Right ventricle myocardium superior (tissue), 1 donor: Measurements from ENCODE around the gene ZNF419. TPM values are rescaled to one million over a fixed set of nuclear protein-coding genes. Genes with fewer than 3 reads are reported as not detected.
"Not testable (repeated sequence)": the region's sequence is repeated elsewhere in the genome, so short reads cannot be mapped to it uniquely, and the experiment has no call there.

Experiments
- ATAC-seq: fragments of 200-7000 bp; cut with Tn5 transposase; one replicate; pipeline ENCODE4 v1.9.1; 2020; ENCODE audit warnings: mild to moderate bottlenecking; ENCODE audit not compliant: poor library complexity
- DNase-seq: peaks from one replicate; pipeline ENCODE4 v3.0.0-alpha.2; 2020
- intact Hi-C: fragments of 100-400 bp; cut with DNase I; formaldehyde crosslinking; loops from one replicate; pipeline ENCODE4 v1.11.2; 2022
- total RNA-seq: library from RNA; stranded (reverse); fragmentation: NEBNext Ultra II Directional; extraction: Animal tissue kit (Norgen Biotek cat#: 25700); gene quantifications from one replicate; pipeline ENCODE4 v1.2.1, GENCODE V29; 2021
- donor health status: DM: no; HTN: yes; CAD: no; lungs with severe emphysema.

Gene ZNF419
- total RNA-seq, 1 donor from 2014 or later, result 7.7 TPM

DNA sequence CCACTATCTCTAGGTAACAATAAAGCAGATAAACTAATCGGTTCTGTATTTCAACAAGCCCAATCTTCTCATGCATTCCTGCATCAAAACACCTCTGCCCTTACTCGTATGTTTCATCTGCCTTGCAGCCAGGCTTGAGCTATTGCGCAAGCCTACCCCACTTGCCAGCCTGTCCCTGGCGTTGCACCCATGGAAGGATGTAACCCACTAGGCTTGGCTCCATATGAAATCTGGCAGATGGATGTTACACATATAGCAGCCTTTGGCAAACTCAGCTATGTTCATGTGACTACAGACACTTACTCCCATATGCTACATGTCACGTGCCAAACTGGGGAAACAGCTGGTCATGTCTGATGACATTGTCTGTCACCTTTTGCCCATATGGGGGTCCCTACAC, 27.7 kb downstream of the ZNF419 start:
- ATAC-seq, result no peak
- DNase-seq, result no peak
- intact Hi-C loops, result no loop called here

DNA sequence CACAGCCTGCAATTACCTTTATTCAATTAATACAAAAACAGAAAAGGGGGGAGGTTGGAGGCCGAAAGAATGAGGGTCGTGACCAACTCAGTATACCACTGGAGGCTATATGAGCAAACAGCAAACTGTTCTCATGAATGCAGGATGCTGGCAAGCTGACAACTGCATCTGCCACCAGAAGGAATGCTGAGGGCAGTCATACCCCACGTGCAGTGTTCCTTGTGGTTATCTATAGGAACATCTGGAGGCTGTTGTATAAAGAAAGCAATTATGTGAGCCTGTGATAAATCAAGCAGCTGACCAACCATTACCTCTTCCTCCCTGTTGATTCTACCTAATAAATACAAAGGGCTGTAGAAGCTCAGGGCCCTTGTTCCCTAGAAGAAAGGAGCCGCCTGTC, 30.5 kb downstream of the ZNF419 start:
- ATAC-seq, intact Hi-C loops: not testable (repeated sequence)

DNA sequence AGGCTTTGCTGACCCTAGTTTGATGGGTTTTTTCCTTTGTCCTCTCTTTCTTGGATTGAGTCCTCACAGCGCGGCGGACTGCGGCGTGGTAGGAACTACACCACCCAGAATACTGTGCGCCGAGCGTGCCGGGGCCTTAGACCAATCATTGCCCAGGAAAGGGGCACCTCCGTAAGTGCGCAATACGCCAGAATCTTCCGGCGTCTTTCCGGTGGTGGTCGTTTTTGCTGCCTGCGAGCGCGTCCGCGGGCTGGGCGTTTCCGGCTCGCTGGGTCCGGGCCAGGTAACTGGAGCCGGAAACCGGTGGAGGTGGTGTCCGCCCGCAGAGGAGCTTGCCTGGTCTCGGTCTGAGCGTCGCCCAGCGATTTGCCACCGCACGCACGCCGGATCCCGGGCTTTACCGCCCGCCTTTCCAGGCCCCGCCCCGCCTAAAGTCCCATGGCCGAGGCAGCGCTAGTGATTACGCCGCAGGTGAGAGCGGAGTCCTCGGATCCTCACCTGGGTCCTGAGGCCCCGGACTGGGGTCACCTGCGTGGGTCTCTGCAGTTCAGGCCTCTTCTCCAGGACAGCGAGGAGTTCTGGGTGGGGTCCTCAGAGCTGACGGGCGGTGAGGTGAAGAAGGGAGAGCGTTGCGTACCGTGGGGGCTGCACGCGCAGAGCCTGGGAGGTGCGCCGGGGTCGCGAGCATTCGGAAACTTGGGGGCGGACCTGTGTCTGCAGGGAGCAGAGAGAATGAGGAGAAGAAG, 39.8 kb downstream of the ZNF419 start, which contains the start of gene ZNF549:
ZNF549 (plus strand) TSS at position 221 of the 746 bp plus-strand sequence; CDS start at position 439, 218 bp downstream.
- ATAC-seq (peak; percentile 100), DNase-seq (peak; percentile 92)
- intact Hi-C loops, result no loop called here

More for the DNA sequence above, 30.5 kb downstream of the ZNF419 start:
- not testable (repeated sequence) for DNase-seq

DNA sequence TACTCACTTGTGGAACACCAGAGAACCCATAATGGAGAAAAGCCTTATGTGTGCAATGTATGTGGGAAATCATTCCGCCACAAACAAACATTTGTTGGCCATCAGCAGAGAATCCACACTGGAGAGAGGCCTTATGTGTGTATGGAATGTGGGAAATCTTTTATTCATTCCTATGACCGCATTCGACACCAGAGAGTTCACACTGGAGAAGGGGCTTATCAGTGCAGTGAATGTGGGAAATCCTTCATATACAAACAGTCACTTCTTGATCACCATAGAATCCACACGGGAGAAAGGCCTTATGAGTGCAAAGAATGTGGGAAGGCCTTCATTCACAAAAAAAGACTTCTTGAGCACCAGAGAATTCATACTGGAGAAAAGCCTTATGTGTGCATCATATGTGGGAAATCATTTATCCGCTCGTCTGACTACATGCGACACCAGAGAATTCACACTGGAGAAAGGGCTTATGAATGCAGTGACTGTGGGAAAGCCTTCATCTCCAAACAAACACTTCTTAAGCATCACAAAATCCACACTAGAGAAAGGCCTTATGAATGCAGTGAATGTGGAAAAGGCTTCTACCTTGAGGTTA, 50.5 kb downstream of the ZNF419 start:
- no peak for DNase-seq
- intact Hi-C loops, result no loop called here
- ATAC-seq, result no peak

Other genes with a start within 250 kb of the ZNF419 start
- 8.4 TPM for gene ZNF805, start 247.1 kb upstream of the ZNF419 start, total RNA-seq
- 23.0 TPM for gene ZNF460, start 207.3 kb upstream of the ZNF419 start, total RNA-seq
- gene ZNF543, start 167.3 kb upstream of the ZNF419 start, total RNA-seq, result 5.6 TPM
- gene ZNF304, start 136.5 kb upstream of the ZNF419 start, total RNA-seq, result 7.5 TPM
- 9.1 TPM for gene TRAPPC2B, start 124.2 kb upstream of the ZNF419 start, total RNA-seq
- gene ZNF547, start 124.2 kb upstream of the ZNF419 start, total RNA-seq, result 3.3 TPM
- gene ZNF548, start 97.9 kb upstream of the ZNF419 start, total RNA-seq, result 13.5 TPM
- 10.1 TPM for gene ZNF17, start 76.6 kb upstream of the ZNF419 start, total RNA-seq
- 3.4 TPM for gene ZNF749, start 52.4 kb upstream of the ZNF419 start, total RNA-seq
- gene VN1R1, start 30.6 kb upstream of the ZNF419 start, total RNA-seq, result 3.7 TPM
- gene ZNF772, start 10.2 kb upstream of the ZNF419 start, total RNA-seq, result 21.4 TPM
- gene ZNF773, start 12.2 kb downstream of the ZNF419 start, total RNA-seq, result 3.9 TPM
- 4.2 TPM for gene ZNF549, start 39.6 kb downstream of the ZNF419 start, total RNA-seq
- 8.0 TPM for gene ZNF550, start 72.1 kb downstream of the ZNF419 start, total RNA-seq
- gene ZNF416, start 91.2 kb downstream of the ZNF419 start, total RNA-seq, result 4.2 TPM
- gene ZIK1, start 96.4 kb downstream of the ZNF419 start, total RNA-seq, result 3.8 TPM
- gene ZNF530, start 112.1 kb downstream of the ZNF419 start, total RNA-seq, result 3.7 TPM
- 15.7 TPM for gene ZNF134, start 126.5 kb downstream of the ZNF419 start, total RNA-seq
- 8.6 TPM for gene ZNF211, start 145.4 kb downstream of the ZNF419 start, total RNA-seq
- gene ZSCAN4, start 181.2 kb downstream of the ZNF419 start, total RNA-seq, result not detected
- 3.1 TPM for gene ZNF551, start 194.2 kb downstream of the ZNF419 start, total RNA-seq
- gene ZNF154, start 221.5 kb downstream of the ZNF419 start, total RNA-seq, result 3.1 TPM
- 5.8 TPM for gene ZNF671, start 239.9 kb downstream of the ZNF419 start, total RNA-seq